Neural cell (in vitro differentiated cells): ENCODE data around the gene TESK1.
"Not testable (repeated sequence)": the region's sequence is repeated elsewhere in the genome, so short reads cannot be mapped to it uniquely, and the experiment has no call there.

Experiments used
- TAF1 ChIP-seq: IDR thresholded peaks from 2 replicates; pipeline ENCODE4 v1.6.1; 2012; ENCODE audit warnings: low read depth
- TF ChIP-seq, protein P1 (sequence below): IDR thresholded peaks from 2 replicates; pipeline ENCODE4 v1.6.1; 2012; ENCODE audit warnings: borderline replicate concordance

DNA sequence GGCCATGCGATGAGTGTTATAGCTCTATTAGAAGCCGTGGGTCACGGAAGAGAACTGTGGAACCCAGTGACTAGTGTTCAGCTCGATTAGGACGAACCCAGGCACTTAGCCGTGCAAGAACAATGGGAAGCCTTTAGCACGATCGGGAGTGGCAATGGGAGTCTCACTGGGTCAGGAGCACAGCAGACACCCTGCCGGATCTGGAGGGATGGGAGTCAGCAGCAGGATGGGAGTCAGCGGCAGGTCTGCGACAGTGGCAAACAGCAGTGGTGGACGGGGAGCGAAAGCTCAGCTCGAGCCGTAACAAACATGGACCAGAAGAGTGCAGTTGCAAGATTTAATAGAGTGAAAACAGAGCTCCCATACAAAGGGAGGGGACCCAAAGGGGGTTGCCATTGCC, 35.4 kb downstream of the TESK1 start:
- not testable (repeated sequence) for TF ChIP-seq TAF1
- TF ChIP-seq, protein P1, sequence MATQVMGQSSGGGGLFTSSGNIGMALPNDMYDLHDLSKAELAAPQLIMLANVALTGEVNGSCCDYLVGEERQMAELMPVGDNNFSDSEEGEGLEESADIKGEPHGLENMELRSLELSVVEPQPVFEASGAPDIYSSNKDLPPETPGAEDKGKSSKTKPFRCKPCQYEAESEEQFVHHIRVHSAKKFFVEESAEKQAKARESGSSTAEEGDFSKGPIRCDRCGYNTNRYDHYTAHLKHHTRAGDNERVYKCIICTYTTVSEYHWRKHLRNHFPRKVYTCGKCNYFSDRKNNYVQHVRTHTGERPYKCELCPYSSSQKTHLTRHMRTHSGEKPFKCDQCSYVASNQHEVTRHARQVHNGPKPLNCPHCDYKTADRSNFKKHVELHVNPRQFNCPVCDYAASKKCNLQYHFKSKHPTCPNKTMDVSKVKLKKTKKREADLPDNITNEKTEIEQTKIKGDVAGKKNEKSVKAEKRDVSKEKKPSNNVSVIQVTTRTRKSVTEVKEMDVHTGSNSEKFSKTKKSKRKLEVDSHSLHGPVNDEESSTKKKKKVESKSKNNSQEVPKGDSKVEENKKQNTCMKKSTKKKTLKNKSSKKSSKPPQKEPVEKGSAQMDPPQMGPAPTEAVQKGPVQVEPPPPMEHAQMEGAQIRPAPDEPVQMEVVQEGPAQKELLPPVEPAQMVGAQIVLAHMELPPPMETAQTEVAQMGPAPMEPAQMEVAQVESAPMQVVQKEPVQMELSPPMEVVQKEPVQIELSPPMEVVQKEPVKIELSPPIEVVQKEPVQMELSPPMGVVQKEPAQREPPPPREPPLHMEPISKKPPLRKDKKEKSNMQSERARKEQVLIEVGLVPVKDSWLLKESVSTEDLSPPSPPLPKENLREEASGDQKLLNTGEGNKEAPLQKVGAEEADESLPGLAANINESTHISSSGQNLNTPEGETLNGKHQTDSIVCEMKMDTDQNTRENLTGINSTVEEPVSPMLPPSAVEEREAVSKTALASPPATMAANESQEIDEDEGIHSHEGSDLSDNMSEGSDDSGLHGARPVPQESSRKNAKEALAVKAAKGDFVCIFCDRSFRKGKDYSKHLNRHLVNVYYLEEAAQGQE: not testable (repeated sequence)
